ENCODE measurements around the gene FAT4. TPM values are rescaled to one million over a fixed set of nuclear protein-coding genes. Genes with fewer than 3 reads are reported as not detected.

FAT4 gene
- total RNA-seq, 1 donor from 2014 or later = 3.0 TPM

- DNase-seq (ENCODE audit: low read depth) = no peak
- no peaks in the 10 kb centered on the region for H3K36me3 ChIP-seq (ENCODE audit: control insufficient read depth, insufficient read depth, low read length)
- H3K4me3 ChIP-seq (ENCODE audit: low read depth, low read length) = no peak overlapping the region
- H3K27me3 ChIP-seq (ENCODE audit: control insufficient read depth, insufficient read depth, low read length) = no peaks in the 10 kb centered on the region
- no peak for TF ChIP-seq CTCF (IDR thresholded peaks at IDR 0.05; ENCODE audit: insufficient read depth, low read length, poor library complexity, severe bottlenecking)
Observed at GRCh38 chr4:125276811-125277210, 37.9 kb upstream of the FAT4 start.

- Histone ChIP-seq H3K36me3 (ENCODE audit: control insufficient read depth, insufficient read depth, low read length) (no peaks in the 10 kb centered on the region), H3K4me3 (ENCODE audit: low read depth, low read length) (no peak overlapping the region), H3K27me3 (ENCODE audit: control insufficient read depth, insufficient read depth, low read length) (no peaks in the 10 kb centered on the region)
- DNase-seq (ENCODE audit: low read depth) = no peak
- TF ChIP-seq CTCF (IDR thresholded peaks at IDR 0.05; ENCODE audit: insufficient read depth, low read length, poor library complexity, severe bottlenecking) = no peak
Observed at GRCh38 chr4:125277790-125278189, 37.0 kb upstream of the FAT4 start.

- H3K4me3 ChIP-seq (ENCODE audit: low read depth, low read length) = no peak overlapping the region
- H3K27me3 ChIP-seq (ENCODE audit: control insufficient read depth, insufficient read depth, low read length) = no peaks in the 10 kb centered on the region
- no peaks in the 10 kb centered on the region for H3K36me3 ChIP-seq (ENCODE audit: control insufficient read depth, insufficient read depth, low read length)
- TF ChIP-seq CTCF (IDR thresholded peaks at IDR 0.05; ENCODE audit: insufficient read depth, low read length, poor library complexity, severe bottlenecking) = no peak
- no peak for DNase-seq (ENCODE audit: low read depth)
Observed at GRCh38 chr4:125280892-125281403, 33.8 kb upstream of the FAT4 start.

GRCh38 chr4:125283707-125284279, 31.0 kb upstream of the FAT4 start:
- H3K4me3 ChIP-seq (ENCODE audit: low read depth, low read length) = no peak overlapping the region
- no peak for DNase-seq (ENCODE audit: low read depth)
- TF ChIP-seq CTCF (IDR thresholded peaks at IDR 0.05; ENCODE audit: insufficient read depth, low read length, poor library complexity, severe bottlenecking) = peak; percentile 45
- no peaks in the 10 kb centered on the region for H3K36me3 ChIP-seq (ENCODE audit: control insufficient read depth, insufficient read depth, low read length)
- no peaks in the 10 kb centered on the region for H3K27me3 ChIP-seq (ENCODE audit: control insufficient read depth, insufficient read depth, low read length)

DNA sequence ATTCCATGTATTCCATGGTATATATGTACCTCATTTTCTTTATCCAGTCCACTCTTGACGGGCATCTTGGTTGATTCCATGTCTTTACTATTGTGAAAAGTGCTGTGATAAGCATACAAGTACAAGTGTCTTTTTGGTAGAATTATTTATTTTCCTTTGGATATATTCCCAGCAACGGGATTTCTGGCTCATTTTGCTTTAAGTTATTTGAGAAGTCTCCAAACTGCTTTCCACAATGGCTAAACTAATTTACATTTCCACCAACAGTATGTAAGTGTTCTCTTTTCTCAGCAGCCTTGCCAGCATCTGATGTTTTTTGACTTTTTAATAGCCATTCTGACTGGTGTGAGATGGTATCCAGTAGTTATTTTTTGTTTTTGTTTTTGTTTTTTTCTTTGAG, 17.6 kb upstream of the FAT4 start:
- no peak for TF ChIP-seq CTCF (IDR thresholded peaks at IDR 0.05; ENCODE audit: insufficient read depth, low read length, poor library complexity, severe bottlenecking)
- H3K27me3 ChIP-seq (ENCODE audit: control insufficient read depth, insufficient read depth, low read length) = no peaks in the 10 kb centered on the region
- no peak overlapping the region for H3K4me3 ChIP-seq (ENCODE audit: low read depth, low read length)
- no peak for DNase-seq (ENCODE audit: low read depth)
- no peaks in the 10 kb centered on the region for H3K36me3 ChIP-seq (ENCODE audit: control insufficient read depth, insufficient read depth, low read length)

DNA sequence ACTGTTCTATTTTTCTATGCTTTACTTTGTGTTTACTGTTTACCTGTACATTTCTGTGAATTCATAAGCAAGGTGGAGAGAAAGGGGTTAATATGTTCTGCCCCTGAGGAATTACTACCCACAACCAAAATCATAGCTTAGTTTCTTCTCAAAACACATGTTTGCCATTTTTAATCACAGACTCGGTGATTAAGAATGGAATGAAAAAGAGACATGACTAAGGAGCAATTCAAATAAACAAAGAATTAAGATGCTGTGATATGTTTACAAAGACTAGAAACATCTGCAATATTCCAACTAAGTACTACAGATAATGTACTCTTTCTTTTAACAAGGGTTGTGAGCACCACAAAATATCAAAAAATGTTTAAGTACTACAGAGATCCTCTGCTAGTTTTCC, 11.7 kb upstream of the FAT4 start:
- TF ChIP-seq CTCF (IDR thresholded peaks at IDR 0.05; ENCODE audit: insufficient read depth, low read length, poor library complexity, severe bottlenecking) = no peak
- H3K27me3 ChIP-seq (ENCODE audit: control insufficient read depth, insufficient read depth, low read length) = no peaks in the 10 kb centered on the region
- DNase-seq (ENCODE audit: low read depth) = no peak
- H3K36me3 ChIP-seq (ENCODE audit: control insufficient read depth, insufficient read depth, low read length) = no peaks in the 10 kb centered on the region
- H3K4me3 ChIP-seq (ENCODE audit: low read depth, low read length) = no peak overlapping the region

Measured in kidney epithelial cell (primary cell).